Activated naive CD8-positive, alpha-beta T cell treated with anti-CD3 and anti-CD28 coated beads for 36 hours (primary cell): ENCODE data around the gene ZNF460. TPM values are rescaled to one million over a fixed set of nuclear protein-coding genes. Genes with fewer than 3 reads are reported as not detected.

Experiments
- total RNA-seq, 2 experiments: library from RNA; stranded (reverse); gene quantifications; one replicate each; pipeline ENCODE4 v1.2.3, GENCODE V29; 2021

The ZNF460 gene
- total RNA-seq, 2 experiments from 2014 or later, result 40.5 to 44.3 TPM

Other genes starting within 250 kb of the ZNF460 start
- gene USP29, start 160.5 kb upstream of the ZNF460 start, total RNA-seq, result not detected
- gene ZIM3, start 135.3 kb upstream of the ZNF460 start, total RNA-seq, result not detected
- gene DUXA, start 113.0 kb upstream of the ZNF460 start, total RNA-seq, result not detected
- 10 to 100 TPM; 20.0 to 21.7 TPM for gene ZNF264, start 89.0 kb upstream of the ZNF460 start, total RNA-seq
- gene AURKC, start 49.5 kb upstream of the ZNF460 start, total RNA-seq, result 1 to 10 TPM; 1.2 to 1.3 TPM
- gene ZNF805, start 39.9 kb upstream of the ZNF460 start, total RNA-seq, result 1 to 10 TPM; 9.7 TPM
- gene ZNF543, start 40.0 kb downstream of the ZNF460 start, total RNA-seq, result 1 to 10 TPM; 8.2 to 8.4 TPM
- 10 to 100 TPM; 10.3 to 10.5 TPM for gene ZNF304, start 70.8 kb downstream of the ZNF460 start, total RNA-seq
- 1 to 10 TPM; 6.3 to 8.2 TPM for gene TRAPPC2B, start 83.1 kb downstream of the ZNF460 start, total RNA-seq
- gene ZNF547, start 83.1 kb downstream of the ZNF460 start, total RNA-seq, result 1 to 10 TPM; 1.6 to 1.8 TPM
- gene ZNF548, start 109.4 kb downstream of the ZNF460 start, total RNA-seq, result 10 to 100 TPM; 17.4 to 18.5 TPM
- 10 to 100 TPM; 10.5 to 12.3 TPM for gene ZNF17, start 130.7 kb downstream of the ZNF460 start, total RNA-seq
- 10 to 100 TPM; 23.6 to 24.8 TPM for gene ZNF749, start 154.8 kb downstream of the ZNF460 start, total RNA-seq
- gene VN1R1, start 176.7 kb downstream of the ZNF460 start, total RNA-seq, result under 1 TPM; 0.30 to 0.31 TPM
- gene ZNF772, start 197.1 kb downstream of the ZNF460 start, total RNA-seq, result 1 to 10 TPM; 9.3 to 9.7 TPM
- gene ZNF419, start 207.3 kb downstream of the ZNF460 start, total RNA-seq, result 1 to 10 TPM; 7.5 to 7.8 TPM
- 1 to 10 TPM; 8.5 to 9.1 TPM for gene ZNF773, start 219.5 kb downstream of the ZNF460 start, total RNA-seq
- 1 to 10 TPM; 5.6 to 6.1 TPM for gene ZNF549, start 246.9 kb downstream of the ZNF460 start, total RNA-seq